Measurements from ENCODE around the gene AKIRIN2. TPM values are rescaled to one million over a fixed set of nuclear protein-coding genes. Genes with fewer than 3 reads are reported as not detected.

Gene AKIRIN2
- total and polyA plus RNA-seq, 10 of the 15 experiments (the other 5 are each of a cell fraction or from before 2014, with no cell fraction given): 12.7 to 82.2 (median 42.6) TPM

- TF ChIP-seq ZBTB33 (IDR thresholded peaks at IDR 0.05) (no peak), ZNF217 (IDR thresholded peaks at IDR 0.05) (no peak), SKIL (IDR thresholded peaks at IDR 0.05; ENCODE audit: low read depth, poor library complexity, severe bottlenecking) (no peak), SMARCA5 (IDR thresholded peaks at IDR 0.05) (no peak), RELA (IDR thresholded peaks at IDR 0.05; ENCODE audit: borderline replicate concordance, partially characterized antibody) (no peak), HCFC1 (IDR thresholded peaks at IDR 0.05; ENCODE audit: low read length) (no peak), IKZF2 (IDR thresholded peaks at IDR 0.05) (peak; percentile 50 to 58; a peak in 3 of 4 replicates), YY1 (IDR thresholded peaks at IDR 0.05; ENCODE audit: low read depth, low read length) (peak; percentile 92), EGR1 (IDR thresholded peaks at IDR 0.05; ENCODE audit: borderline replicate concordance in 1 of 2, low read depth in 2 of 2, low read length in 2 of 2) (no peak), CBFB (IDR thresholded peaks at IDR 0.05; ENCODE audit: low read depth) (no peak), CTCF (IDR thresholded peaks at IDR 0.05 in 2 of 3, conservative IDR thresholded peaks at IDR 0.05 in 1 of 3; ENCODE audit: control insufficient read depth in 2 of 3, extremely low read depth in 1 of 3, insufficient read depth in 1 of 3, low read depth in 3 of 3, low read length in 3 of 3) (no peak), ZBED1 (IDR thresholded peaks at IDR 0.05; ENCODE audit: borderline replicate concordance) (no peak), ZZZ3 (IDR thresholded peaks at IDR 0.05; ENCODE audit: control insufficient read depth, insufficient read length, low read depth) (no peak), CEBPZ (IDR thresholded peaks at IDR 0.05; ENCODE audit: low read depth, low read length) (no peak), HDAC2 (IDR thresholded peaks at IDR 0.05) (no peak), GABPA (IDR thresholded peaks at IDR 0.05; ENCODE audit: low read depth) (0 out of 2 replicates have a peak, but pooled peaks have one; percentile 43), TCF7 (IDR thresholded peaks at IDR 0.05; ENCODE audit: borderline replicate concordance) (no peak), RBBP5 (conservative IDR thresholded peaks at IDR 0.05) (no peak), REST (IDR thresholded peaks at IDR 0.05; ENCODE audit: low read depth, low read length) (no peak)
These were observed 40.1 kb upstream of the AKIRIN2 start (continued) for GRCh38 chr6:87742106-87742505.

Measured in GM12878 (cell line).